SK-N-SH (cell line): ENCODE data around the gene ESRRA.

Experiments used
- ELF1 ChIP-seq: IDR thresholded peaks from 2 replicates; pipeline ENCODE4 v1.4.0; 2012
- TF ChIP-seq, protein P1 (sequence below): fragments of 200-600 bp; sonication (generic); IDR thresholded peaks from 2 replicates; pipeline ENCODE4 v1.6.1; 2017; ENCODE audit warnings: antibody characterized with exemption, mild to moderate bottlenecking, moderate library complexity

DNA sequence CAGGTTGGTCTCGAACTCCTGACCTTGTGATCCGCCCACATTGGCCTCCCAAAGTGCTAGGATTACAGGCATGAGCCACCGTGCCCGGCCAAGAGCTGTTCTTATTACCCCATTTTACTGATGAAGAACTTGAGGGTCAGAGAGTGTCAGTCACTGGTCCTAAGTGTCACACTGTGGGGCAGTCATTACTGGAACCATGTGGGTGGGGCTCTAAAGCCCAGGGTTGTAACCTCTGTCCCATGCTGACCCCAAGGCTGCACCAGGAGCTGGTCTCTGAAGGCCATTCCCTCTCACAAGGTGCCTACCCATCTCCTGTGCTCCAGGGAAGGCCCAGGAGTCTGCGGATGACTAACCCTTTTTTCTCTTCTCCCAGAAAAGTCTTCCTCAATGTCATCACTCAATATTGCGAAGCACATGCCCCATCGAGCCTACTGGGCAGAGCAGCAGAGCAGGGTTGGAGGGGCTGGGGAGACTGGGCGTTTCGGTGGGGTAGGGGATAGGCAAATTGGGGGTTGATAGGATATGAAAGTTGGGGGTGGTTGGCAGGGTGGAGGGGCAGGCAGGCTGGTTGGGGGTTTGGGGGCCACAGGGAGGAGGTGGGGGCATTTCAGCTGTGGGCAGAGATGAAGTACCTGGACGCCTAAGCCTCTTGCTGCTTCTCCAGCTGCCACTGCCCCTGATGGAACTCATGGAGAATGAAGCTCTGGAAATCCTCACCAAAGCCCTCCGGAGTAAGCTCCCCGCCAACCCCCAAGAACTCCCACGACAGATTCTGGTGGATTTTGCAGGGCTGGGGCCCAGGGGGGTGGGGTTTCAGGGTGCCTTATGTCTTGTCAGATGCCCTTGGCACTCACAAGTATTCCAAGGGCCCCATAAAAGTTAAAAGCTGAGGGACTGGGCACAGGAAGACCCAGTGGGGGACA lies 2.0 kb upstream of the ESRRA start:
- TF ChIP-seq ELF1, result no peak
- TF ChIP-seq, protein P1, sequence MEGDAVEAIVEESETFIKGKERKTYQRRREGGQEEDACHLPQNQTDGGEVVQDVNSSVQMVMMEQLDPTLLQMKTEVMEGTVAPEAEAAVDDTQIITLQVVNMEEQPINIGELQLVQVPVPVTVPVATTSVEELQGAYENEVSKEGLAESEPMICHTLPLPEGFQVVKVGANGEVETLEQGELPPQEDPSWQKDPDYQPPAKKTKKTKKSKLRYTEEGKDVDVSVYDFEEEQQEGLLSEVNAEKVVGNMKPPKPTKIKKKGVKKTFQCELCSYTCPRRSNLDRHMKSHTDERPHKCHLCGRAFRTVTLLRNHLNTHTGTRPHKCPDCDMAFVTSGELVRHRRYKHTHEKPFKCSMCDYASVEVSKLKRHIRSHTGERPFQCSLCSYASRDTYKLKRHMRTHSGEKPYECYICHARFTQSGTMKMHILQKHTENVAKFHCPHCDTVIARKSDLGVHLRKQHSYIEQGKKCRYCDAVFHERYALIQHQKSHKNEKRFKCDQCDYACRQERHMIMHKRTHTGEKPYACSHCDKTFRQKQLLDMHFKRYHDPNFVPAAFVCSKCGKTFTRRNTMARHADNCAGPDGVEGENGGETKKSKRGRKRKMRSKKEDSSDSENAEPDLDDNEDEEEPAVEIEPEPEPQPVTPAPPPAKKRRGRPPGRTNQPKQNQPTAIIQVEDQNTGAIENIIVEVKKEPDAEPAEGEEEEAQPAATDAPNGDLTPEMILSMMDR, result no peak
